Erythroblast (primary cell): ENCODE measurements around the gene HELZ.

Source experiments
- GATA1 ChIP-seq: IDR thresholded peaks from 2 replicates; pipeline ENCODE4 v1.6.1; 2011; ENCODE audit warnings: low read depth, mild to moderate bottlenecking, control low read depth, low read length, moderate library complexity
- POLR2A ChIP-seq: IDR thresholded peaks from 2 replicates; pipeline ENCODE4 v1.6.1; 2011; ENCODE audit warnings: mild to moderate bottlenecking, low read length

DNA sequence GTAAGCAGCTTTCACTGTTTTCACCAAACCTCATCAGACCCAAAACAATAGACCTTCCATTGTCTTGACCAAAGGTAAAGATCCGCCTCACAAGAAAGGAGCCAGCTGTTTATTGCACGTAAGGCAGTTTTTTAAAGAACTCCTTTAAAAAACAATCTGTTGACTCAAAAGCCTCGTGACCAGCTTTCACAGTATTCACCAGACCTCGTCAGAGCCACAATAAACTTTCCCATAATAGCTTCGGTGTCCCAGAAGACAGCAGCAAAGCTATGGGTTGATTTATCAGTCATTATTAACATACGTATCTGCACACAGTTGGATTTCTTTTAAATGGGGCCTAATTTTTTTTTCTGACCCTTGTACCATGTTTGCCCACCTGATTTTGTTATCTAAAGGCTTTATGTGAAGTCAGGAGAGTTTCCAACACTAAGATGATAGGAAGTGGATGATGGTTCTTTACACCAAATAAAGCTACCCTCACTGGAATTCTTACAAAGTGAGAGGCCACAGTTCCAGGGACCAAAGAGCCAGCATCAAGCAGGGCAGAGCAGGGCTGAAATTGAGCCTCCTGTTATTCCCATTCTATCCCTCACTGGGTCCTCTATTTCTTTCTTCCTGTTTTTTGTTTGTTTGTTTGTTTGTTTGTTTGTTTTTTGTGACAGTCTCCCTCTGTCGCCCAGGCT lies 17.6 kb upstream of the HELZ start:
- TF ChIP-seq POLR2A (no peak), GATA1 (no peak)
